HCT116 (cell line): ENCODE results near the gene ZNF462. TPM values are rescaled to one million over a fixed set of nuclear protein-coding genes. Genes with fewer than 3 reads are reported as not detected.

Experiments
- ATAC-seq: fragments of 200-7000 bp; cut with Tn5 transposase; 2 replicates; pipeline ENCODE4 v1.9.1; 2020; ENCODE audit warnings: mild to moderate bottlenecking, moderate library complexity
- BruUV-seq: library from RNA; stranded (reverse); fragments of 400-500 nt; replicated peaks from 2 replicates; lab custom pipeline; 2021; lab: Mats Ljungman, UMichigan
- CTCF ChIA-PET: fragments of 300-600 bp; sonication (Branson Sonifier 250); formaldehyde crosslinking; loops from one replicate; lab custom pipeline; 2021; ENCODE audit warnings: antibody characterized with exemption; lab: Charles Lee
- POLR2A ChIA-PET: fragments of 300-600, 350-600 bp; sonication (Branson Sonifier 250); formaldehyde crosslinking; loops from one replicate; lab custom pipeline; 2021; ENCODE audit warnings: antibody characterized with exemption; lab: Charles Lee
- RAD21 ChIA-PET, 2 experiments: fragments of 300-600 bp; sonication (Branson Sonifier 250); formaldehyde crosslinking; loops; one replicate each; lab custom pipeline; 2023; ENCODE audit warnings: low total read pairs in 2 of 2; ENCODE audit not compliant: uncharacterized antibody in 2 of 2, unreplicated experiment in 2 of 2, low non-redundant PET in 1 of 2; lab: Charles Lee
- DNase-seq: peaks from one replicate; pipeline ENCODE4 v3.0.0-alpha.2; 2010; ENCODE audit warnings: low read depth, low spot score
- H2AFZ ChIP-seq: fragments of 200-600 bp; shearing (Covaris generic), sonication (generic); 2 replicates; pipeline ENCODE4 v1.6.1; 2017; ENCODE audit warnings: low read depth, mixed run types, mixed read lengths, antibody characterized with exemption, low read length; ENCODE audit not compliant: poor library complexity, severe bottlenecking
- H3K27ac ChIP-seq: 2 replicates; pipeline ENCODE4 v1.5.1; 2012; ENCODE audit warnings: low read depth, low read length
- H3K27me3 ChIP-seq: fragments of 200-600 bp; sonication (generic); 2 replicates; pipeline ENCODE4 v1.6.1; 2016; ENCODE audit warnings: mixed run types, low read length, mixed read lengths; ENCODE audit not compliant: insufficient read depth
- H3K36me3 ChIP-seq, 2 experiments: fragments of 200-500 bp in 1 of 2; fragments of 200-600 bp in 1 of 2; sonication (Bioruptor generic) in 1 of 2; sonication (generic) in 1 of 2; 2 replicates each; pipeline versions ENCODE4 v1.5.1 to v1.6.1; 2014 to 2016; ENCODE audit warnings: low read length in 2 of 2, inconsistent platforms in 1 of 2, mixed read lengths in 1 of 2, mixed run types in 1 of 2; ENCODE audit not compliant: insufficient read depth in 2 of 2, control insufficient read depth in 1 of 2
- H3K4me1 ChIP-seq, 2 experiments: fragments of 200-600 bp in 1 of 2; sonication (generic) in 1 of 2; 2 replicates each; pipeline versions ENCODE4 v1.5.1 to v1.6.1; 2012 to 2017; ENCODE audit warnings: low read length in 2 of 2, inconsistent platforms in 1 of 2, mild to moderate bottlenecking in 1 of 2, mixed read lengths in 1 of 2, mixed run types in 1 of 2, moderate library complexity in 1 of 2; ENCODE audit not compliant: insufficient read depth in 2 of 2, control insufficient read depth in 1 of 2
- H3K4me2 ChIP-seq: fragments of 200-600 bp; sonication (generic); 2 replicates; pipeline ENCODE4 v1.6.1; 2017; ENCODE audit warnings: mixed run types, low read length, mixed read lengths
- H3K4me3 ChIP-seq, 2 experiments: fragments of 200-600 bp in 1 of 2; sonication (generic) in 1 of 2; replicated peaks in 1 of 2; 2 replicates each; pipeline ENCODE4 v1.5.1; 2011 to 2016; ENCODE audit warnings: low read length in 2 of 2, control low read depth in 1 of 2, low read depth in 1 of 2, mild to moderate bottlenecking in 1 of 2, mixed read lengths in 1 of 2, mixed run types in 1 of 2
- H3K79me2 ChIP-seq: fragments of 200-600 bp; sonication (generic); 2 replicates; pipeline ENCODE4 v1.6.1; 2017; ENCODE audit warnings: mild to moderate bottlenecking, mixed run types, low read length, moderate library complexity, mixed read lengths; ENCODE audit not compliant: insufficient read depth
- H3K9ac ChIP-seq: fragments of 200-600 bp; sonication (generic); 2 replicates; pipeline ENCODE4 v1.6.1; 2016; ENCODE audit warnings: low read length, mixed read lengths
- H3K9me2 ChIP-seq: fragments of 200-600 bp; sonication (generic), shearing (Covaris generic); 2 replicates; pipeline ENCODE4 v1.6.1; 2017; ENCODE audit warnings: mixed run types, mild to moderate bottlenecking, moderate library complexity; ENCODE audit not compliant: insufficient read depth
- H3K9me3 ChIP-seq, 2 experiments: fragments of 200-500 bp in 1 of 2; fragments of 200-600 bp in 1 of 2; sonication (Bioruptor generic) in 1 of 2; sonication (generic) in 1 of 2; 2 replicates each; pipeline ENCODE4 v1.6.1; 2014 to 2017; ENCODE audit warnings: low read length in 2 of 2, mixed read lengths in 2 of 2, inconsistent platforms in 1 of 2, low read depth in 1 of 2, mild to moderate bottlenecking in 1 of 2, mixed run types in 1 of 2, moderate library complexity in 1 of 2; ENCODE audit not compliant: control insufficient read depth in 1 of 2, insufficient read depth in 1 of 2
- H4K20me1 ChIP-seq: fragments of 200-600 bp; sonication (generic), shearing (Covaris generic); 2 replicates; pipeline ENCODE4 v1.6.1; 2017; ENCODE audit warnings: mixed run types, mild to moderate bottlenecking, moderate library complexity; ENCODE audit not compliant: insufficient read depth
- CBX3 ChIP-seq: IDR thresholded peaks from 2 replicates; pipeline ENCODE4 v1.6.1; 2012; ENCODE audit warnings: low read depth
- EZH2 ChIP-seq: fragments of 200-600 bp; sonication (generic); IDR thresholded peaks from 2 replicates; pipeline ENCODE4 v1.6.1; 2017; ENCODE audit warnings: antibody characterized with exemption, mixed run types
- JUND ChIP-seq: IDR thresholded peaks from 2 replicates; pipeline ENCODE4 v1.6.1; 2012
- RAD21 ChIP-seq: IDR thresholded peaks from 2 replicates; pipeline ENCODE4 v1.6.1; 2012; ENCODE audit warnings: low read depth, mild to moderate bottlenecking
- REST ChIP-seq: IDR thresholded peaks from 2 replicates; pipeline ENCODE4 v1.6.1; 2012; ENCODE audit warnings: low read depth
- SIN3A ChIP-seq: IDR thresholded peaks from 2 replicates; pipeline ENCODE4 v1.6.1; 2012; ENCODE audit warnings: low read depth
- SP1 ChIP-seq: IDR thresholded peaks from 2 replicates; pipeline ENCODE4 v1.6.1; 2012; ENCODE audit warnings: low read depth
- SRF ChIP-seq: IDR thresholded peaks from 2 replicates; pipeline ENCODE4 v1.6.1; 2012; ENCODE audit warnings: low read depth
- TCF7L2 ChIP-seq: IDR thresholded peaks from 2 replicates; pipeline ENCODE4 v1.7.0; 2011; ENCODE audit warnings: borderline replicate concordance, inconsistent platforms; ENCODE audit not compliant: insufficient read depth, insufficient read length; ENCODE audit errors: extremely low read depth
- YY1 ChIP-seq: IDR thresholded peaks from 2 replicates; pipeline ENCODE4 v1.6.1; 2011; ENCODE audit warnings: low read length, low read depth, moderate library complexity, mild to moderate bottlenecking; ENCODE audit not compliant: insufficient replicate concordance; ENCODE audit errors: extremely low read depth
- ZFX ChIP-seq: fragments of 450-650 bp; IDR thresholded peaks from 2 replicates; pipeline ENCODE4 v1.6.1; 2017
- ZNF274 ChIP-seq: fragments of 200-500 bp; sonication (Bioruptor generic); IDR thresholded peaks from 2 replicates; pipeline ENCODE4 v1.6.1; 2014; ENCODE audit warnings: mild to moderate bottlenecking, low read depth, low read length, inconsistent platforms
- intact Hi-C: fragments of 100-400 bp; cut with micrococcal nuclease; formaldehyde crosslinking; loops from 2 replicates; pipeline ENCODE4 v1.10.0; 2022
- total RNA-seq: library from RNA; stranded (reverse); gene quantifications from one replicate; pipeline ENCODE4 v1.2.1, GENCODE V29; 2021; ENCODE audit not compliant: unreplicated experiment
- TF ChIP-seq, protein P1 (sequence below), 3 experiments: fragments of 200-600 bp in 1 of 3; sonication (generic) in 1 of 3; IDR thresholded peaks in 2 of 3; conservative IDR thresholded peaks in 1 of 3; 2 replicates each; pipeline ENCODE4 v1.5.1; 2012 to 2017; ENCODE audit warnings: low read depth in 2 of 3, low read length in 2 of 3, antibody characterized with exemption in 1 of 3, borderline replicate concordance in 1 of 3, control low read depth in 1 of 3, mild to moderate bottlenecking in 1 of 3, mixed read lengths in 1 of 3, mixed run types in 1 of 3, moderate library complexity in 1 of 3; ENCODE audit not compliant: insufficient read depth in 1 of 3

Gene ZNF462
- total RNA-seq, 1 experiment from 2014 or later: 18.1 TPM

GRCh38 chr9:106945727-106946660 is 83.0 kb downstream of the ZNF462 start (continued):
- TF ChIP-seq TCF7L2 (no peak), SIN3A (no peak), ZNF274 (no peak), EZH2 (no peak), SP1 (no peak)
- TF ChIP-seq, protein P1, sequence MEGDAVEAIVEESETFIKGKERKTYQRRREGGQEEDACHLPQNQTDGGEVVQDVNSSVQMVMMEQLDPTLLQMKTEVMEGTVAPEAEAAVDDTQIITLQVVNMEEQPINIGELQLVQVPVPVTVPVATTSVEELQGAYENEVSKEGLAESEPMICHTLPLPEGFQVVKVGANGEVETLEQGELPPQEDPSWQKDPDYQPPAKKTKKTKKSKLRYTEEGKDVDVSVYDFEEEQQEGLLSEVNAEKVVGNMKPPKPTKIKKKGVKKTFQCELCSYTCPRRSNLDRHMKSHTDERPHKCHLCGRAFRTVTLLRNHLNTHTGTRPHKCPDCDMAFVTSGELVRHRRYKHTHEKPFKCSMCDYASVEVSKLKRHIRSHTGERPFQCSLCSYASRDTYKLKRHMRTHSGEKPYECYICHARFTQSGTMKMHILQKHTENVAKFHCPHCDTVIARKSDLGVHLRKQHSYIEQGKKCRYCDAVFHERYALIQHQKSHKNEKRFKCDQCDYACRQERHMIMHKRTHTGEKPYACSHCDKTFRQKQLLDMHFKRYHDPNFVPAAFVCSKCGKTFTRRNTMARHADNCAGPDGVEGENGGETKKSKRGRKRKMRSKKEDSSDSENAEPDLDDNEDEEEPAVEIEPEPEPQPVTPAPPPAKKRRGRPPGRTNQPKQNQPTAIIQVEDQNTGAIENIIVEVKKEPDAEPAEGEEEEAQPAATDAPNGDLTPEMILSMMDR (IDR thresholded peaks at IDR 0.05 in 2 of 3, conservative IDR thresholded peaks at IDR 0.05 in 1 of 3; ENCODE audit: borderline replicate concordance in 1 of 3, insufficient read depth in 1 of 3, low read depth in 2 of 3, low read length in 2 of 3): no peak
- TF ChIP-seq, all 23 proteins: peak for 0

GRCh38 chr9:106947106-106947900 is 84.3 kb downstream of the ZNF462 start:
- Histone ChIP-seq H4K20me1 (no peaks in the 10 kb centered on the region), H3K4me2 (no peak overlapping the region), H3K9me3 (no peaks in the 10 kb centered on the region), H3K36me3 (no peaks in the 10 kb centered on the region), H3K4me1 (no peaks in the 10 kb centered on the region), H3K27ac (no peak overlapping the region), H3K9ac (no peak overlapping the region), H3K9me2 (no peaks in the 10 kb centered on the region), H3K4me3 (no peak overlapping the region), H2AFZ (no peak overlapping the region), H3K27me3 (no peaks in the 10 kb centered on the region), H3K79me2 (no peaks in the 10 kb centered on the region)
- ChIA-PET RAD21 (no interaction called here), POLR2A (no interaction called here), CTCF (no interaction called here)
- no peak for DNase-seq
- no TSS peak for BruUV-seq
- intact Hi-C loops: no loop called here
- ATAC-seq: no peak
- TF ChIP-seq, protein P1 (IDR thresholded peaks at IDR 0.05 in 2 of 3, conservative IDR thresholded peaks at IDR 0.05 in 1 of 3; ENCODE audit: borderline replicate concordance in 1 of 3, insufficient read depth in 1 of 3, low read depth in 2 of 3, low read length in 2 of 3): no peak
- no peak for TF ChIP-seq ZNF274
- TF ChIP-seq CBX3: no peak
- TF ChIP-seq YY1: no peak
- TF ChIP-seq JUND: no peak
- no peak for TF ChIP-seq TCF7L2
- TF ChIP-seq SP1: no peak
- TF ChIP-seq ZFX: no peak
- no peak for TF ChIP-seq REST
- no peak for TF ChIP-seq RAD21
- TF ChIP-seq SRF: no peak
- no peak for TF ChIP-seq SIN3A
